Gastroesophageal sphincter (tissue), 3 donors: ENCODE results near the gene PAM.

Experiments
- POLR2AphosphoS5 ChIP-seq: sonication (generic); formaldehyde crosslinking; IDR thresholded peaks from one replicate; pipeline ENCODE4 v1.6.1; 2017; ENCODE audit warnings: antibody characterized with exemption
- TF ChIP-seq, protein P1 (sequence below), 4 experiments: fragments of 200-600 bp in 2 of 4; fragments of 450-650 bp in 2 of 4; sonication (generic) in 1 of 4; IDR thresholded peaks; one replicate each; pipeline ENCODE4 v1.5.1; 2017 to 2019; ENCODE audit warnings: antibody characterized with exemption in 4 of 4, mild to moderate bottlenecking in 2 of 4, moderate library complexity in 2 of 4

DNA sequence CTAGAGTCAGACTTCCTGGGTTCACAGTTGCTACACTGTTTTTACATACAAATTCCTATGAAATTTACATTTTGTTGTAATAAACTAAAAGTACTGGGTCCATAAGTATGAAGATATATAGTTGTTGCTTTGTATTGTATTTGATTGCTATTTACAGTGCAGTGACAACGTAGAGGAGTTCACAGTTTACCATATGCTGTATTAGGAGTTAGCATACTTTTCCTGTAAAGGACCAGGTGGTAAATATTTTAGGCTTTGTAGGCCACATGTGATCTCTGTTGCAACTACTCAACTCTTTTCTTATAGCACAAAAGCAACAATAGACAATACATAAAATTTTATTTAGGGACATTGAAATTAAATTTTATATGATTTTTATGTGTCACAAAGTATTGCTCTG is 18.0 kb downstream of the PAM start:
- TF ChIP-seq, protein P1, sequence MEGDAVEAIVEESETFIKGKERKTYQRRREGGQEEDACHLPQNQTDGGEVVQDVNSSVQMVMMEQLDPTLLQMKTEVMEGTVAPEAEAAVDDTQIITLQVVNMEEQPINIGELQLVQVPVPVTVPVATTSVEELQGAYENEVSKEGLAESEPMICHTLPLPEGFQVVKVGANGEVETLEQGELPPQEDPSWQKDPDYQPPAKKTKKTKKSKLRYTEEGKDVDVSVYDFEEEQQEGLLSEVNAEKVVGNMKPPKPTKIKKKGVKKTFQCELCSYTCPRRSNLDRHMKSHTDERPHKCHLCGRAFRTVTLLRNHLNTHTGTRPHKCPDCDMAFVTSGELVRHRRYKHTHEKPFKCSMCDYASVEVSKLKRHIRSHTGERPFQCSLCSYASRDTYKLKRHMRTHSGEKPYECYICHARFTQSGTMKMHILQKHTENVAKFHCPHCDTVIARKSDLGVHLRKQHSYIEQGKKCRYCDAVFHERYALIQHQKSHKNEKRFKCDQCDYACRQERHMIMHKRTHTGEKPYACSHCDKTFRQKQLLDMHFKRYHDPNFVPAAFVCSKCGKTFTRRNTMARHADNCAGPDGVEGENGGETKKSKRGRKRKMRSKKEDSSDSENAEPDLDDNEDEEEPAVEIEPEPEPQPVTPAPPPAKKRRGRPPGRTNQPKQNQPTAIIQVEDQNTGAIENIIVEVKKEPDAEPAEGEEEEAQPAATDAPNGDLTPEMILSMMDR (IDR thresholded peaks at IDR 0.05): no peak
- TF ChIP-seq POLR2AphosphoS5: no peak
